ENCODE data around the gene ABCC1. TPM values are rescaled to one million over a fixed set of nuclear protein-coding genes. Genes with fewer than 3 reads are reported as not detected.
A peak's percentile ranks its signal among the peaks of the same experiment; 100 is the strongest.

Gene ABCC1
- total and polyA plus RNA-seq, 2 of the 4 experiments (the other 2 are of a cell fraction), result 39.4 to 66.0 TPM

- in situ Hi-C loops (cut with MboI; ENCODE audit: low sequenced_read_pairs), result no loop called here
- H2BK5ac ChIP-seq (ENCODE audit: low read depth, low read length, poor library complexity, severe bottlenecking), result peak overlapping the region; percentile 49
- no peak overlapping the region for H3K9ac ChIP-seq (ENCODE audit: low read depth, low read length)
- H2AK5ac ChIP-seq (ENCODE audit: low read depth, low read length), result no peak overlapping the region
- peaks cover 17% of the 10 kb centered on the region for H3K9me3 ChIP-seq (ENCODE audit: control insufficient read depth, insufficient read depth, low read length)
- ATAC-seq (ENCODE audit: low read depth) (no peak), DNase-seq (no peak)
- no TSS peak for BruUV-seq (replicated peaks)
- no peaks in the 10 kb centered on the region; the same call in 1 of the 2 replicates for H3K27me3 ChIP-seq (ENCODE audit: control insufficient read depth, insufficient read depth, low read length)
- intact Hi-C loops (cut with micrococcal nuclease), result no loop called here
- no peak overlapping the region for H4K5ac ChIP-seq (ENCODE audit: low read depth, low read length)
- H3K79me1 ChIP-seq (ENCODE audit: low read depth in 1 of 2, low read length in 2 of 2), result no peaks in the 10 kb centered on the region
- H3K56ac ChIP-seq (ENCODE audit: extremely low read depth, insufficient read depth, low read length), result no peak overlapping the region
- CTCF ChIA-PET, result no interaction called here
- H2AK9ac ChIP-seq (replicated peaks; ENCODE audit: low read depth, low read length, poor library complexity), result no peak overlapping the region
- no peak overlapping the region for H2BK15ac ChIP-seq (ENCODE audit: low read depth, low read length)
- no peaks in the 10 kb centered on the region for H4K20me1 ChIP-seq (ENCODE audit: insufficient read depth, low read length)
- H4K8ac ChIP-seq (ENCODE audit: low read depth in 2 of 2, low read length in 2 of 2), result no peak overlapping the region
- TF ChIP-seq MAZ (IDR thresholded peaks at IDR 0.05; ENCODE audit: borderline replicate concordance, low read depth, low read length) (no peak), USF2 (IDR thresholded peaks at IDR 0.05; ENCODE audit: low read depth, low read length) (no peak), RAD21 (IDR thresholded peaks at IDR 0.05; ENCODE audit: low read length) (no peak), NFE2L2 (IDR thresholded peaks at IDR 0.05; ENCODE audit: low read depth, low read length) (no peak), SMC3 (IDR thresholded peaks at IDR 0.05; ENCODE audit: low read depth, low read length) (no peak), RCOR1 (IDR thresholded peaks at IDR 0.05; ENCODE audit: insufficient replicate concordance, low read length) (no peak), CEBPB (IDR thresholded peaks at IDR 0.05; ENCODE audit: low read depth, low read length) (no peak), ELK1 (IDR thresholded peaks at IDR 0.05; ENCODE audit: borderline replicate concordance, low read depth, low read length) (no peak), POLR2A (IDR thresholded peaks at IDR 0.05; ENCODE audit: low read depth, low read length) (no peak), MAFK (IDR thresholded peaks at IDR 0.05; ENCODE audit: low read depth, low read length) (no peak), BHLHE40 (IDR thresholded peaks at IDR 0.05; ENCODE audit: low read depth, low read length) (no peak), MXI1 (IDR thresholded peaks at IDR 0.05; ENCODE audit: borderline replicate concordance, low read depth, low read length) (no peak), FOS (IDR thresholded peaks at IDR 0.05; ENCODE audit: low read depth, low read length) (no peak), RFX5 (IDR thresholded peaks at IDR 0.05; ENCODE audit: low read depth, low read length) (no peak), CTCF (conservative IDR thresholded peaks at IDR 0.05; ENCODE audit: low read depth, low read length) (no peak), CHD1 (IDR thresholded peaks at IDR 0.05; ENCODE audit: low read depth, low read length) (no peak)
- no peaks in the 10 kb centered on the region for H3K4me1 ChIP-seq (ENCODE audit: control insufficient read depth, insufficient read depth, low read length)
- H3K4me2 ChIP-seq (ENCODE audit: low read depth, low read length), result no peak overlapping the region
- no peak overlapping the region for H3K18ac ChIP-seq (ENCODE audit: low read depth, low read length)
- no peak overlapping the region for H4K91ac ChIP-seq (ENCODE audit: insufficient read depth, low read depth, low read length)
- no peaks in the 10 kb centered on the region for H3K9me1 ChIP-seq (ENCODE audit: insufficient read depth, low read length)
- H2AFZ ChIP-seq (replicated peaks; ENCODE audit: low read length, poor library complexity), result no peak overlapping the region
- no peak overlapping the region for H3K14ac ChIP-seq (replicated peaks; ENCODE audit: low read depth, low read length)
- H3K36me3 ChIP-seq (ENCODE audit: control insufficient read depth, insufficient read depth, low read length), result peaks cover 3% of the 10 kb centered on the region; the same call in 1 of the 2 replicates
- no peak overlapping the region for H3K4ac ChIP-seq (ENCODE audit: low read depth, low read length)
- WGBS, 2 experiments (ENCODE audit: extremely low coverage in 2 of 2, insufficient read length in 1 of 2), result 60% methylated on average over 1 of the region's 4 CpGs; no CpG with 5 or more reads in 1 of the 2 experiments
- dilution Hi-C loops (cut with HindIII; ENCODE audit: low sequenced_read_pairs, unreplicated experiment), result no loop called here
- H2BK20ac ChIP-seq (ENCODE audit: low read depth, low read length), result no peak overlapping the region
- H3K23ac ChIP-seq (ENCODE audit: low read depth, low read length), result no peak overlapping the region
- H3K27ac ChIP-seq (ENCODE audit: insufficient read depth, low read length), result no peak overlapping the region
- no peak overlapping the region for H3K4me3 ChIP-seq (ENCODE audit: insufficient read depth, low read depth, low read length)
- POLR2A ChIA-PET (ENCODE audit: unreplicated experiment), result no interaction called here
- H2BK120ac ChIP-seq (ENCODE audit: low read depth, low read length), result no peak overlapping the region
Measured at GRCh38 chr16:16158082-16158658, 208.8 kb downstream of the ABCC1 start.

Measured in IMR-90 (cell line).